ENCODE data around the gene RAB8B. TPM values are rescaled to one million over a fixed set of nuclear protein-coding genes. Genes with fewer than 3 reads are reported as not detected.

Gene RAB8B
- total and polyA plus RNA-seq, 7 donors, result 2.5 to 18.1 (median 5.4) TPM

DNA sequence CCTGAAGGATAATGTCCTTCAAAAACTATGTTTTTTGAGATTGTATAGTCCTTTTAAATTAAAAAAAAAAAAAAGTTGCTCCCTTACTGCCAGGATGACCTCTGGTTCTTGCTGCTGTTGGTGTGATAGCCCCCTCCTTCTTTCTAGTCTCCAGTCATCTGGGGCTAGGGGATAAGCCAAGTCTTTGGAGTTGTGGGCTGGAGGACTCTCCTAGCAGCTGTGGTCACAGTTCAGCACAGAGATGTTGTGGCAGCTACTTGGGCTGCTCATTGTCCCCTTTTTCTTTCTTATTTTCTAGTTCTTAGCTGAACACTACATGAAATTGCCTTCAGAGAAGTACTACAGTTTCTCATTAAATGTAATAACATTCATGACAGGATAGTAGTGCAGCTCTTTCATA lies 48.8 kb downstream of the RAB8B start:
- H3K27ac ChIP-seq, result no peak overlapping the region
- TF ChIP-seq, protein P1, sequence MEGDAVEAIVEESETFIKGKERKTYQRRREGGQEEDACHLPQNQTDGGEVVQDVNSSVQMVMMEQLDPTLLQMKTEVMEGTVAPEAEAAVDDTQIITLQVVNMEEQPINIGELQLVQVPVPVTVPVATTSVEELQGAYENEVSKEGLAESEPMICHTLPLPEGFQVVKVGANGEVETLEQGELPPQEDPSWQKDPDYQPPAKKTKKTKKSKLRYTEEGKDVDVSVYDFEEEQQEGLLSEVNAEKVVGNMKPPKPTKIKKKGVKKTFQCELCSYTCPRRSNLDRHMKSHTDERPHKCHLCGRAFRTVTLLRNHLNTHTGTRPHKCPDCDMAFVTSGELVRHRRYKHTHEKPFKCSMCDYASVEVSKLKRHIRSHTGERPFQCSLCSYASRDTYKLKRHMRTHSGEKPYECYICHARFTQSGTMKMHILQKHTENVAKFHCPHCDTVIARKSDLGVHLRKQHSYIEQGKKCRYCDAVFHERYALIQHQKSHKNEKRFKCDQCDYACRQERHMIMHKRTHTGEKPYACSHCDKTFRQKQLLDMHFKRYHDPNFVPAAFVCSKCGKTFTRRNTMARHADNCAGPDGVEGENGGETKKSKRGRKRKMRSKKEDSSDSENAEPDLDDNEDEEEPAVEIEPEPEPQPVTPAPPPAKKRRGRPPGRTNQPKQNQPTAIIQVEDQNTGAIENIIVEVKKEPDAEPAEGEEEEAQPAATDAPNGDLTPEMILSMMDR (IDR thresholded peaks at IDR 0.05), result no peak
- intact Hi-C loops (cut with DNase I), result no loop called here
- H3K9me3 ChIP-seq, result no peaks in the 10 kb centered on the region
- H3K4me1 ChIP-seq, result peaks cover 18% of the 10 kb centered on the region
- ATAC-seq, result no peak
- no peaks in the 10 kb centered on the region for H3K27me3 ChIP-seq (ENCODE audit: insufficient read depth in 3 of 3, low read length in 2 of 3)
- DNase-seq, result no peak
- no peaks in the 10 kb centered on the region for H3K36me3 ChIP-seq (ENCODE audit: insufficient read depth in 1 of 2, low read depth in 1 of 2)
- no peak overlapping the region for H3K4me3 ChIP-seq

DNA sequence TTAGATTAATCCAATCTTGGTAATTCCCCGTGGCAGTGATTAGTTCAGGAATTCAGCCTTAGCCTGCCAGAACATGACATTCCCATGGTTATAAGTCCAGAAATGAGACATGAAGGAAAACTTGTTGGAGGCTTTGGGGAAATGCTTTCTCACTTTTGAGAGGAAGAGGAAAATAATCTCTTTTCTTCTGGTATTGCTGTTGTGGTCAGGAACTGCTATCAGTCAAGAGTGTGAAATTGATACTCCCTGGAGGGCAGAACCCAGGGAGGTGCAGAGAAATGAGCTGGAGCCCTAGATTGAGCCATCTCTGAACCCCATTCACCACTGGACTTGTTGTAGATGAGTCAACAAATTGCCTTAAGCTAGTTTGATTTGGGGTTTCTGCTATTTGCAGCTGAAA lies 49.4 kb downstream of the RAB8B start:
- 0 to 8% (median 3%) methylated on average over 1 of the region's 1 CpG for WGBS, 3 donors
- no peak overlapping the region for H3K4me3 ChIP-seq
- H3K27me3 ChIP-seq (ENCODE audit: insufficient read depth in 3 of 3, low read length in 2 of 3), result no peaks in the 10 kb centered on the region
- intact Hi-C loops (cut with DNase I), result no loop called here
- ATAC-seq (peak in 3 of 4 donors; percentile 35 to 52 (median 40)), DNase-seq (no peak)
- no peaks in the 10 kb centered on the region for H3K9me3 ChIP-seq
- H3K27ac ChIP-seq, result no peak overlapping the region
- H3K4me1 ChIP-seq, result peaks cover 18% of the 10 kb centered on the region
- H3K36me3 ChIP-seq (ENCODE audit: insufficient read depth in 1 of 2, low read depth in 1 of 2), result no peaks in the 10 kb centered on the region
- TF ChIP-seq, protein P1 (IDR thresholded peaks at IDR 0.05), result no peak

DNA sequence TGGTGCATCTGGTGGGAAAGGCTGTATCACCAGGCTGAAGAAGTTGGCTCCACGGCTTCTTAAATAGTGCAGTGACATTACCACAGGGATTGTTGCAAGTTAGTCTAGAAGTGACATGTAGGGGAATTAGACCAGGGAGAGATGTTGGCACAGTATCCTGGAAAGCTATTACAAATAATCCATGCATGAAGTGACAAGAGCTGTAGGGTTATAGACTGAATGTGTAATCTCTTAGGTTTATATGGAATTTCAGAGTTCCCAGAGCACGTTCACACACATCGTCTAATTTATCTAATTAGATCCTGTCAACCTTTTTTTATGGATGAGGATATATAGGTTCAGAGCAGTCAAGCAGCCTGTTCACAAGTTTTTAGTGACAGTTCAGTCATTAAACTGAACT lies 50.7 kb downstream of the RAB8B start:
- 74 to 83% (median 76%) methylated on average over 3 of the region's 3 CpGs for WGBS, 3 donors
- ATAC-seq (no peak), DNase-seq (no peak)
- Histone ChIP-seq H3K9me3 (no peaks in the 10 kb centered on the region), H3K36me3 (ENCODE audit: insufficient read depth in 1 of 2, low read depth in 1 of 2) (no peaks in the 10 kb centered on the region), H3K27ac (no peak overlapping the region), H3K27me3 (ENCODE audit: insufficient read depth in 3 of 3, low read length in 2 of 3) (no peaks in the 10 kb centered on the region), H3K4me1 (peaks cover 17% of the 10 kb centered on the region), H3K4me3 (no peak overlapping the region)
- intact Hi-C loops (cut with DNase I), result no loop called here
- TF ChIP-seq, protein P1 (IDR thresholded peaks at IDR 0.05), result no peak

- DNase-seq (no peak), ATAC-seq (no peak)
- Histone ChIP-seq H3K4me1 (peaks cover 22% of the 10 kb centered on the region), H3K9me3 (no peaks in the 10 kb centered on the region), H3K36me3 (ENCODE audit: insufficient read depth in 1 of 2, low read depth in 1 of 2) (no peaks in the 10 kb centered on the region), H3K27me3 (ENCODE audit: insufficient read depth in 3 of 3, low read length in 2 of 3) (no peaks in the 10 kb centered on the region), H3K27ac (no peak overlapping the region), H3K4me3 (no peak overlapping the region)
- TF ChIP-seq, protein P1 (IDR thresholded peaks at IDR 0.05), result no peak
- 94 to 100% (median 98%) methylated on average over 1 of the region's 1 CpG for WGBS, 3 donors
- intact Hi-C loops (cut with DNase I), result no loop called here
These were observed 51.9 kb downstream of the RAB8B start for GRCh38 chr15:63241316-63241715.

DNA sequence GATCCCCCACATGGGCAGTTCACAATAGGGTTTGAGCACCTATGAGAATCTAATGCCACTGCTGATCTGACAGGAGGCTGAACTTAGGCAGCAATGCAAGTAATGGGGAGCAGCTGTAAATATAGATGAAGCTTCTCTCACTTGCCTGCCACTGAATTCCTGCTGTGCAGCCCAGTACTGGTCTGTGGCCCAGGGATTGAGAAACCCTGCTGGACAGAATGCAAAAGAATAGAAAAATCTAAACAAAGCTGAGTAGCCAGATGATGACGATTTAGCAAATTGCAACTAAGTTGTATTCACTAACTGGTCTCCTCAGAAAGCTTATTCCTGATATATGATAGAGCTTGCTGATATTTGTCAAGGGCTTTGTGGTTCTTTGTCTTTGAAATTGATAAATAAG lies 53.7 kb downstream of the RAB8B start:
- TF ChIP-seq, protein P1 (IDR thresholded peaks at IDR 0.05), result no peak
- Histone ChIP-seq H3K27me3 (ENCODE audit: insufficient read depth in 3 of 3, low read length in 2 of 3) (no peaks in the 10 kb centered on the region), H3K27ac (peak overlapping the region; percentile 24), H3K9me3 (no peaks in the 10 kb centered on the region), H3K4me1 (peaks cover 31% of the 10 kb centered on the region), H3K36me3 (ENCODE audit: insufficient read depth in 1 of 2, low read depth in 1 of 2) (no peaks in the 10 kb centered on the region), H3K4me3 (no peak overlapping the region)
- ATAC-seq (no peak), DNase-seq (peak in 1 of 2 donors; percentile 28)
- 68 to 86% (median 82%) methylated on average over 1 of the region's 1 CpG for WGBS, 3 donors
- intact Hi-C loops (cut with DNase I), result no loop called here

Data from psoas muscle (tissue), 8 donors.